HG03565 (cell line): ENCODE data around the gene IRF9.

Source experiments
- ATAC-seq: cut with Tn5 transposase; IDR thresholded peaks from one replicate; pipeline ENCODE4 v1.9.1; 2021; ENCODE audit warnings: mild to moderate bottlenecking, moderate library complexity; ENCODE audit not compliant: unreplicated experiment

The IRF9 gene

DNA sequence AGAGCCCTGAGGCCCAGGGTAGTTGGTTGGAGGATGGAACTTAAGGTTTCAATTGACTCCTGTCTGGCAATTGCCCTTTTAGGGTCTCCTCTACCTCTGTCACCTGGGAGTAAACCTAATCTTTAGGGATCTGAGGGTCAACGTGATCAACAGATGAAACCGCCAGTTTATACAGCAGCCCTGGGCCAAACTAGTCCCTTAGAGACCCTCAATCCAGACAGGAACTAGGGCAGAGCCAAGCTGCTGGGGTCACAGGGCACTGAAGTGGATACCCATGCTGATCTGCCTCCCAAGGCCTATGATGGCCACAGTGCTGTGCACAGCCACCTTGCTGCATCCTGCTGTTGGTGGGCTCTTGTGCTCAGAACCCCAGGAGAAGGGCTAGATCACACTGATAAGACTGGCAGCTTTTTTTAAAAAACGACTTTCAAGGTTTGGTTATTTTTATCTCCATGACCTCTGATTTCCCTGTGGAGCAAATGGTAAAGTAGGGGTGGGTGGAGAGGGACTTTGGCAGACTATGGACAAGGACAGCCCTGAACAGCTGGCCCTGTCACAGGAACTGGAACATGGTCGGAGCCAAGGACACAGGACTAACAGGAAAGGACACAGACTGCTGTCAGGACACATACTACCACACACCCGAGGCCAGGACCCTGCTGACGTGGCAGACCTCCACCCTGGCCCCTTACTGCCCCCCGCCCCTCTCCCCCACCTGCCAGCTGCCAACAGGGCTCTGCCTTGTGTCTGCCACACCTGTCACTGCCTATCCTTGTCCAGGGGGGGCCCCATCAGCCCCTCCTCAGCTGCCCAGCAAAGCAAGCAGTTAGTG, 30.1 kb upstream of the IRF9 start:
- ATAC-seq: no peak

DNA sequence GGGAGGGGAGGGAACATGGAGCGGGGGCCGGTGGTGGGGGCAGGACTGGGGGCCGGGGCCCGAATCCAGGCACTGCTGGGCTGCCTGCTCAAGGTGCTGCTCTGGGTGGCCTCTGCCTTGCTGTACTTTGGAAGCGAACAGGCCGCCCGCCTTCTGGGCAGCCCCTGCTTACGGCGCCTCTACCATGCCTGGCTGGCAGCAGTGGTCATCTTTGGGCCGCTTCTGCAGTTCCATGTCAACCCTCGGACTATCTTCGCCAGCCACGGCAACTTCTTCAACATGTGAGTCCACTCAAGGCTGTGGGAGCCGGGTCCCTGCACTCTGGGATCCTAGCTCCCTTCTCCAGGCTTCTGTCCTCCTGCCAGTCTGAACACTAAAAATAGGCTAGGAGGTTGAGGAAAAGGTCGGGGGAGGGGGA, 29.5 kb upstream of the IRF9 start:
- ATAC-seq: no peak

DNA sequence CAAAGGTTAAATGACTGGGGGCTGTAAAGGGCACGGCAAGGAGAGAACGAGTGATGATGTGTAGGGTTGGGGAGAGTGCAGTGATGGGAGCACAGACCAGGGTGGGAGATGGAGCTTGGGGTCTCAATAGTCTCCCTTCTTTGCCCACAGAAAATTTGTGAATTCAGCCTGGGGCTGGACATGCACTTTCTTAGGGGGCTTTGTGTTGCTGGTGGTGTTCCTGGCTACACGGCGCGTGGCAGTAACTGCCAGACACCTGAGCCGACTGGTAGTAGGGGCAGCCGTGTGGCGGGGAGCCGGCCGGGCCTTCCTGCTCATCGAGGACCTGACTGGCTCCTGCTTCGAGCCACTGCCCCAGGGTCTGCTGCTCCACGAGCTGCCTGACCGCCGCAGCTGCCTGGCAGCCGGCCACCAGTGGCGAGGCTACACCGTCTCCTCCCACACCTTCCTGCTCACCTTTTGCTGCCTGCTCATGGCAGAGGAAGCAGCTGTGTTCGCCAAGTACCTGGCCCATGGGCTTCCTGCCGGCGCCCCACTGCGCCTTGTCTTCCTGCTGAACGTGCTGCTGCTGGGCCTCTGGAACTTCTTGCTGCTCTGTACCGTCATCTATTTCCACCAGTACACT, 28.9 kb upstream of the IRF9 start:
- ATAC-seq: no peak

DNA sequence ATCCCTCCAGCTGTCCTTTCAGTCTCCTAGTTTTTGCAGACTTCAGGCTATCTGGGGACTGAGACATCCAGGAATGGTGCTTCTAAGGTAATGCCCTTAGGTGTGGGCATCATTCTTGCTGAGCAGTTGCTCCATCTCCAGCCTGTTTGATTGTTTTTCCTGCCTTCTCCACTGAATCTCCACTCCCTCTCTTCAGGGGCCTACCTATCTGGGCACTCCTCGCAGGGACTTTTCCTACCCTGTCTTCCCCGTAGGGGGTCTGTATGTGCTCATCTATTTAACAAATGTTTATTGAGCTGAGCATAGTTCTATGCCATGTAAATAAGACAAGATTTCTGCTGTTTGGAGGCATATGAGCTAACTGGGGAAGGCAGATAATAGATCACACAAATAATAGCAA, 28.1 kb upstream of the IRF9 start:
- ATAC-seq: no peak

DNA sequence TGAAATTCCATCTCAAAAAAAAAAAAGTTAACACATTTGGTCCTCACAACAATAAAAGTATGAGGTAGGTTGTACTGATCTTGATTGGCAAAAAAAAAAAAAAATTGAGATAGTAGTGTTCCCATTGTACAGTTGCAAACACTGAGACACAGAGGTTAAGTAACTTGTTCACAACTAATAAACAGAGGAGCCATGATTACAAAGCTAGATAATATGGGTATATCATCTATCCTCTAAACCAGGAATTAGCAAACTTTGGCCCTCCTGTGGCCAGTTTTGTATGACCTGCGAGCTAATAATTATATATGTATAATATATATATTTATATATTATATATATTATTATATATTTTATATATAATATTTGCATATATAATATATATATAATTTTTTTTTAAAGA, 27.3 kb upstream of the IRF9 start:
- ATAC-seq: no peak

DNA sequence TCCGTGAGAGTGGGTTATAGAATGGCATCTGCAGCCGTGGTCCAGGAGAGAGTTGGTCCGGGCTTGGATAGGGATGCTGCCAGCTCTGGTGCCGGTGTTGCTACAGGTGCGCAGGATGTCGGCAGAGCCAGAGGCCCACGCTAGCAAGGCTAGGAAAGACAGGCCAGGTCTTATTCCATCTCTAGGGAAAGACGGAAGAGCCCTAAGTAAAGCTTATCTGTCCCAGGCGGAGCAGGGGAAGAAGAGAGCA, 25.6 kb upstream of the IRF9 start:
- no peak for ATAC-seq

DNA sequence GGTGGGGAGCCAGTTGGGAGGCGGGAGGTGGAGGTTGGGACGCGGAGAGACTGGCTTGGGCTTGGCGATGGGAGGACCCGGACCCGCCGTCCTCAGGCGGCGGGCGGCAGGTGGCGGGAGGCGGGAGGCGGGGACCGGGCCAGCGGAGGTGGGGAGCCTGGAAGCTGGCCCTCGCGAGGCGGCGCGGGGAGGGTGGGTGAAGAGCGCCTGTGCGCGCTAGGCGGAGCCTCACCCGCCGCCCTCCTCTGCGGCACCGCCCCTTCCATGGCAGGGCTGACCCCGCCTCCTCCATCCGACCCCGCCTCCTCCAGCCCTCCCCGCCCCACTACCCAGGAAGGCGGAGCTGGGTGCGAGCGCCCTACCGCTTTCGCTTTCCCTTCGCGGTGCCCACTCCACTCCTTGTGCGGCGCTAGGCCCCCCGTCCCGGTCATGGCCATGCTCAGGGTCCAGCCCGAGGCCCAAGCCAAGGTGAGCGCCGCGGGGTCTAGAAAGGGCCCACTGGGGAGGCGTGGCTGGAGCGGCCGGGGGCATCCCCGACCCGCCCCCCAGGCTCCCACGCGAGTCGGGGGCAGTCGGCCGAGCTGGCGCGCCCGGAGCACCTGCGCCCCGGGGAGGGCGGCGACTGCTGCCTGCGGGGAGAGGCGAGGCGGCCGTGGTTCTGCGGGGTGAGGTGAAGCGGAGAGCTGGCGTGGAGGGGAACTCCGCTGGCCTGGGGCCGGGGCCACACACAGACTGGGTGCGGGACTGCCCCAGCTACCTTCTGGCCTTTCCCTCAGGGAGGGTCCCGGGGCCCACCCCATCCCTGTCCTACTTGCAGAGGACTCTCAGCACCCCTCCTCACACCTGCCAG, 25.0 kb upstream of the IRF9 start, which contains the start of gene PSME1:
Gene PSME1, plus strand, starts transcription at position 361 of the 850 bp plus-strand sequence. Its CDS starts 69 bp downstream, at position 430.
- ATAC-seq: peak; percentile 64

DNA sequence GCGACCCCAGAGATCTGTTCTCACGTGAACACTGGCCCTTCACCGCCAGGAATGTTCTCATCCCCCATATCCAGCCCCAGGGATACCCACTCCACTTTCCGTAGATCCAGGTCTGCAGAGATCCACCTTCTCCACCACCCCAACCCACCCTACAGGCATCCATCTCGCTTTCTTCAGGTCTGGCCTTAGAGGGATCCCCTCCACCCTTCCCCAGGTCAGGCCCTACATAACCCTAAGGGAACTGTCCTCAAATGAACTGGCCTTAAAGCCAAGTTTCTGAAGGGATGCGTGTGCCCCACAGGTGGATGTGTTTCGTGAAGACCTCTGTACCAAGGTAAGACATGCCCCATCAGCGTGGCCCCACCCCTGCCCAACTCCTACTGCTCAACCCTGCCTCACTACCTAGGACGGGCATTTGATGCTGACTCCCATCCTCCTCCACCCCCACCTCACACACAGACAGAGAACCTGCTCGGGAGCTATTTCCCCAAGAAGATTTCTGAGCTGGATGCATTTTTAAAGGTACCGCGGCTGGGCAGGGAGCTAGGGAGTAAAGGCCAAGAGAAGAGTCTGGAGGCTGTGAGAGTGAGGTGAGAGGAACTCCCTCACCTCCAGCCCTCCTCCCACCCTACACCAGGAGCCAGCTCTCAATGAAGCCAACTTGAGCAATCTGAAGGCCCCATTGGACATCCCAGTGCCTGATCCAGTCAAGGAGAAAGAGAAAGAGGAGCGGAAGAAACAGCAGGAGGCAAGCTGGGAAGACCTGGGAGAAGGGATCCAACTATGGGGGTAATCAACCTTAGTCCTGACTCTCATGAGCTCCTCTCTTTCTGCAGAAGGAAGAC, 24.2 kb upstream of the IRF9 start:
- ATAC-seq: no peak

DNA sequence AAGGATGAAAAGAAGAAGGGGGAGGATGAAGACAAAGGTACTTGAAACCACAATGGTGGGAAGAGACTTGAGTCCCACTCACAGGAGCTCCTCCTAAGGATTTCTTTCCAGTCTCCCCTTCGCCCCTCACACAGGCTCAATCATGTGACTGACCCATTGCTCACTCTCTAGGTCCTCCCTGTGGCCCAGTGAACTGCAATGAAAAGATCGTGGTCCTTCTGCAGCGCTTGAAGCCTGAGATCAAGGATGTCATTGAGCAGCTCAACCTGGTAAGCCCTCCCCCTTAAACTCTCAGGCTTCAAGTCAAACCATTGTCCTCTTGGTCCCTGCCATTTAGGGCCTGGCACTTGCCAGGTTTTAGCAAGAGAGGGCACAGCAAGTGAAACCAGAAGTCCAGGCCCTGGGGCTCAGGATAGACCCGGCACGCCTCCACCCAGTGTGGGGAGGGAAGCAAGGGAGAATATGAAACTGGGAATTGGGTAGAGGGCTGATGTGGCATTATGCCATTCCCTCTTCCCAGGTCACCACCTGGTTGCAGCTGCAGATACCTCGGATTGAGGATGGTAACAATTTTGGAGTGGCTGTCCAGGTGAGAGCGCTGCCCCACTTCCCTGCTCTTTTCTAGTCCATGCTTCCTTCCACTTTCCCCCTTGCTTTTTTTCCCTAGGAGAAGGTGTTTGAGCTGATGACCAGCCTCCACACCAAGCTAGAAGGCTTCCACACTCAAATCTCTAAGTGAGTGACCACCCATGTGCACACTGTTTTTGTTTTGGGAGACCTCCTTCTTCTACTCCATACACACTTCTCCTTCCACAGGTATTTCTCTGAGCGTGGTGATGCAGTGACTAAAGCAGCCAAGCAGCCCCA, 23.3 kb upstream of the IRF9 start:
- no peak for ATAC-seq

DNA sequence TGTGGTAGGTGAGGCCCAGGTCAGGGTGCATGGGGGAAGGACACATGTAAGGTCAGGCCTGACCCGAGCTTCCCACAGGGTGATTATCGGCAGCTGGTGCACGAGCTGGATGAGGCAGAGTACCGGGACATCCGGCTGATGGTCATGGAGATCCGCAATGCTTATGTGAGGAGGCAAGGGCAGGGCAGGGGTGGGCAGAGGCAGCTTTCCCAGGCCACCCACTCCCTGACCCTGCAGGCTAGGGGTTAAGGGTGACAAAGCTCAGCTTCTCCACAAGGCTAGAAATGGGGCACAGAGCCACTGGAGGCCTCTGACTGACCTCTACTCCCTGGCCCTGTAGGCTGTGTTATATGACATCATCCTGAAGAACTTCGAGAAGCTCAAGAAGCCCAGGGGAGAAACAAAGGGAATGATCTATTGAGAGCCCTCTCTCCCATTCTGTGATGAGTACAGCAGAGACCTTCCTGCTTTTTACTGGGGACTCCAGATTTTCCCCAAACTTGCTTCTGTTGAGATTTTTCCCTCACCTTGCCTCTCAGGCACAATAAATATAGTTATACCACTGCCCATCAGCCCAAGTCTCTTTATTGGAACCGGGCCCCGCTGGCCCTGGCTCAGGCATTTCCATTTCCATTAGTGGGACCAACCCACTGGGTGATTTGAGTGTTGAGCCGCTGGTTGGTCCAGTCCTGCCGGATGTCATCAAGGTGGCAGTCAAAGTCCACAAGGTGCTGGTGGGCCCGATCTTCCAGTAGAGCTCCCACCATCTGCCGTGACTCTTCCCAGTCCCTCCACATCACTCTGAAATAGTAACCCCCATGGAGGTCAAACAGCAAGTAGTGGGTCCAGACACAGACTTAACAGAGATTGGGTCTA, 22.4 kb upstream of the IRF9 start:
- no peak for ATAC-seq

DNA sequence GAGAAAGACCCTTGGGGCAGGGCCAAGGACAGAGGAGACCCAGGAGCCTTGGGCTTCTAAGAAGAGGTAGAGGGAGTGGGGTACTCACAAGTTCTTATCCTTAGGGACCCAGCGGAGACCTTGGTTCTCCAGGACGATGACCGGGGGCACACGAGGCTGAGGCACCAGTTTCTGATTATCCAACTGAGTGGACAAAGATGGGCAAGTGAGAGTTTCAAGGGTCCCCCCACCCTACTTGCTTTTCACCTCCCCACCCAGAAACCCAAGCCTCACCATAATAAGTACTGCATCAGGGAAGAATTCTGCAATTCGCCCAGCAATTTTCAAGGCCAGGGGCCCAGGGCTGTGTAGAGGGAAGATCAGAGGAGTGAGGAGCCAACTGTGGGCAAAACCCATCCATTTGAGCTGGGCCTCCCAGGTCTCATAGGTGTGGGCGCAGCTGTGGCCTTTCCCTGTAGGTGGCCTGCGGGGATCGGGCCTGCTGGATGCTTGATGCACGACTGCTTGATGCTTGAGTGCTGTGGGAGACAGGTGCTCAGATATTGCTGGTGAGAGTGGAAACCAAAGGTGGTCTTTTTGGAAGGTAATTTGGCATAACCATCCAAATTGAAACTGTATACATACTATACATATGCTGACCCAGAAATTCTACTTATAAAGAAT, 21.7 kb upstream of the IRF9 start:
- no peak for ATAC-seq

DNA sequence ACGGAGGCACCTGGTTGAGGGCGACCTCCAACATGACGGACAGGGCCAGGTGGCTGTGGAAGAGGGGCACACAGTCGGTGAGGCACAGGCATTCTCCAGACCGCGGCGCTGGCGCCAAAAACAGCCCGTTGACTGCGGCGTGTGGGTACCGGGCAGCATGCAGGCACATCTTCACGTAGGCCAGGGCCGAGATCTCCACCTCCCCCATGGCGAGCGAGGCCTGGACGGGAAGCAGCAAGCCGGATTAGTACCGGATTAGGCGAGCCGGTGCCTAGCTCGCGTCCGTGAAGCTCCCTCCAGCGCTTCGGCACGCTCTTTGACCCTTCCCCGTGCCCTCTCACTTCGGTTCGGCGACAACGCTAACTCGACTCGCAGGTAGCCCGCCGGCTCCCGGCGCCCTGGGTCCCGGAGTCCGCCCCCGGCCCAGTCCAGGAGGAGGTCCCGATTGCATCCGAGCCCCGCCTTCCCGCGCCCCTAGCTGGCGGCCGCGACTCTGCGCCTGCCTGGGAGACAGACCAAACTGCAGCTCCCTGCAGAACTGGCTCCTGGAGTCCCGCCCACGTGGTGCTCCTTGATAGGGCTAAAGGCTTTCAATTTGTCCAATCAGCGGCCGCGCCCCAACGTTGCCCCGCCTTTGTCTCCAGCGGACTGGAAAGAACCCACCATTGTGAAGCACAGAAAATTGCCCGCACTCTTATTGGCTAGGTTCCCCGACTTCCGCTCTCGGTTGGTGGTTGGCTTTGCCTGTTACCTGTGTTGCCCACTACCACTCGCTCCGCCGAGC, 19.8 kb upstream of the IRF9 start, which contains the start of gene EMC9:
Gene EMC9, minus strand, starts transcription at position 495 of the 784 bp plus-strand sequence. Its CDS starts 287 bp downstream, at position 208.
- ATAC-seq: peak; percentile 76

DNA sequence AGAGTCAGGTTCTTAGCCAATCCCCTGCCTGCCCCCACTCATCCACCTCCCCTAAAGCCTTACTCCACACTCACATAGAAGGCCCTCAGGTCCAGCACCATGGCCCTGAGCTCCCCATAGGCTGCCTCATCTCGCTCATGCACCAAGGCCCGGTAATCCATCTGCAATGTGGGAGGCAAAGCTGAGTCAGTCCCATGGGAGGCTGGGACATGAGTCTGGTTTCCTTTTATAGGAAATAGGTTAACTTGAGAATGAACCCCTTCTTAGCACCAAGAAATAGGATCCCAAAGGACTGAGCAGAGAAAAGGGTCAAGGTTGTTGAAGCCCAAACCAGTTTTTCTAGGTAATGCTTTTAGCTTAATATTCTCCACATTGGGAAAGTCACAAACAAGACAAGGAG, 17.6 kb upstream of the IRF9 start:
- ATAC-seq: no peak

DNA sequence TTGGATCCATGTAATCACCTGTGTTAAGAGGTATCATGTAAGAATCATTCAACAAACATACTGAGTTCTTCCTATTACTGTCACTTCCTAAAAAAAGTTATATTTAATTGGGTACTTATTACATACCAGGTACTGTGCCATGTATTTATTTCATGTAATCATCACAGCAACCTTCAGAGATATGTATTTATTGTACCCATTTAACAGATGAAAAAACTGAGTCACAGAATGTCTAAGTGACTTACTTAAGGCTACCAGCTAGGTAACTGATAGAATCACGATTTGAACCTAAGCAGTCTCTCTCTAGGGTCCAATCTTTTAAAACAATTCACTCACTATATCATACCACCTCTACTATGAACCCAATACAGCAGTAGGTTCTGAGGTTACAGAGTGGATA, 16.6 kb upstream of the IRF9 start:
- ATAC-seq: no peak

DNA sequence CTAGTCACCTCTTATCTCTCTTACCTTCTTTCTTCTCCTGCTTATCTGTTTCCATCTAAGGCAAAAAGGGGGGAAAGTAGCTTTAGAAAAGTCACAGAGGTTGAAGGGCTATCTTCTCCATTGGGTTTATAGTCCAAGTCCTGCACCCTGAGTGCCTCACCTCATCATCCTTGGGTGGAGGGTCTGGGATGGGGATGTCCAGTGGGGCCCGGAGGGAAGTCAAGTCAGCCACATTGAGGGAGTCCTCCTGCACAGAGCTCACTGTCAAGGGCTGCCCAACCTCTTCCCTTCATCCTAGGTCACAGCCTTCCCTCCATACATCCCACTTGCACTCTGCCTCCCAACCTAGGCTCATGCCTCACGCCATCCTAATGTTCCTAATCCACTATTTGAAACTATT, 15.8 kb upstream of the IRF9 start:
- ATAC-seq: no peak

DNA sequence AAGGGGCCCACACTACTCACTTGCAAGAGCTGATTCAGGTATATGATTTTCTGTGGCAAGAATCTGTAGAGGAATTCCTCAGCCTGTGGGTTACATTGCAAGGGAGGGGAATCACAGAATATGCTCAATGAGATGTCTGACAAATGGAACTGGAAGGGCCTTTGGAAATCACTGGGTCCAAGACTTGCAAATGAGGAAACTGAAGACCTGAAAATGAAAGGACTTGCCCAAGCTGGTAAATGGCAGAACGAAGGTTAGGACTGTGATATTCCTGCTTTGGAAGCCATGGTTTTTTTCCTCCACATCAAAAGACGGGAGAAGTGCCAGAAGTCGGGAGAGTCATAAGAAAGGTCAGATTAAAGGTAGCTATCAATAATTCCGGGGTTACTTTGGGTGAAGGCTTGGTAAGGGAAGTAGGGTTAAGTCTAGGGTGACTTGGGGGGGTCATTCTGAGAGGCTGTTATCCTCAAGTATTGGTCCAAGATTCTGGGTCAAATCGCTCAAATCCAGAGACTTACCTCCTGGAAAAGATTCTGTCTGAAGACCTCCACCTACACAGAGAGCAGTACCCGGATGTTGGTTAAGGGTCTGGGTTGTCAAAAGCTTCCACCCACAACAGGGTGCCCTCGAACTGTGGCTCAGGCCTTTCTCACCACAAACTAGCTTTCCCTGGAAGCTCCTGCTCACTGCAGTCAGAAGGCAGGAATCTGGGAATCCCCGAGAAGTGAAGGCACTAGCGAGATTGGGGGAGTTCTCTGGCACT, 15.2 kb upstream of the IRF9 start:
- no peak for ATAC-seq

DNA sequence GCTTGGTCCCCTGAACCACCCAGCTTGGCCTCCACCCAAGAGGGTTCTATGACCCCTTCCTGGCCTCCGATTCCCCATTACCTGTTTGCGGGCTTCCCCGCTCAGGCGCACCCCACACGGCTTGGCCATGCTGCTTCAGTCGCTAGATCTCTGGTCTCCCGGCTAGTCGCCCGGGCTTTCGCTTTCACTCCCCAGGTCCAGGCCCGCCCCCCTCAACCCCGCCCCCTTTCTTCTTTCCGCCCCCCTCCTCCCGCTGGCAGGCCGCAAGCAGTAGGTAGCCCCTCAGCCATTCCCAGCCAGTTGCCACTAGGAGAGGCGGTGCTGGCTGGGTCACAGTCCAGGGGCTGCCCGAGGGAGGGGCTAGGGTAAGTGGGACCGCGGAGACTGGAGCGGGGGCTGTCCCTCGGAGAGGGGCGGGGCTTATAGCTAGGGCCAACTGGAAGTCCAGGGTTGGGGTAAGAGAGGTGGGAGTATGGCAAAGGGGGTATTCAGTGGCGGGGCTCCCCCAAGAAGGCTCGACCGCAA, 14.6 kb upstream of the IRF9 start, which contains the start of gene PSME2:
Gene PSME2, minus strand, starts transcription at position 158 of the 525 bp plus-strand sequence. Its CDS starts 29 bp downstream, at position 129.
- peak; percentile 39 for ATAC-seq
